SH-SY5Y (cell line): Measurements from ENCODE around the gene ZW10.

Experiments used
- GATA2 ChIP-seq: IDR thresholded peaks from 2 replicates; pipeline ENCODE4 v1.6.1; 2011; ENCODE audit warnings: mild to moderate bottlenecking, low read depth, low read length
- GATA3 ChIP-seq: IDR thresholded peaks from 2 replicates; pipeline ENCODE4 v1.6.1; 2011; ENCODE audit warnings: low read depth, mild to moderate bottlenecking, low read length, moderate library complexity

- TF ChIP-seq GATA3 (no peak), GATA2 (no peak)
Measured at GRCh38 chr11:113736323-113736722, 37.2 kb downstream of the ZW10 start.
